SK-N-SH treated with all-trans-retinoic acid at 6 μM for 48 hours (cell line): ENCODE measurements around the gene CLCN7.

ENCODE experiments used
- ATAC-seq: fragments of 200-7000 bp; cut with Tn5 transposase; 3 replicates; pipeline ENCODE4 v1.9.1; 2020; ENCODE audit warnings: mild to moderate bottlenecking, moderate library complexity
- ARNTL ChIP-seq: fragments of 450-650 bp; formaldehyde crosslinking; IDR thresholded peaks from 2 replicates; pipeline ENCODE4 v1.5.0; 2020; ENCODE audit warnings: low read depth, mild to moderate bottlenecking, moderate library complexity, borderline replicate concordance
- BACH2 ChIP-seq: fragments of 250-450 bp; sonication (Bioruptor Pico); IDR thresholded peaks from 2 replicates; pipeline ENCODE4 v1.9.0; 2021; ENCODE audit warnings: mild to moderate bottlenecking, borderline replicate concordance
- CREB5 ChIP-seq: fragments of 250-450 bp; sonication (Bioruptor Pico); IDR thresholded peaks from 2 replicates; pipeline ENCODE4 v1.5.1; 2020; ENCODE audit warnings: low read depth, mild to moderate bottlenecking, moderate library complexity
- CSRNP3 ChIP-seq: fragments of 250-450 bp; sonication (Bioruptor Pico); IDR thresholded peaks from 2 replicates; pipeline ENCODE4 v1.5.1; 2021; ENCODE audit warnings: mild to moderate bottlenecking, moderate library complexity
- ESRRG ChIP-seq: fragments of 250-450 bp; sonication (Bioruptor Pico); IDR thresholded peaks from 2 replicates; pipeline ENCODE4 v1.6.1; 2021; ENCODE audit warnings: mild to moderate bottlenecking
- GLIS3 ChIP-seq: fragments of 250-450 bp; sonication (Bioruptor Pico); IDR thresholded peaks from 2 replicates; pipeline ENCODE4 v1.5.0; 2020; ENCODE audit warnings: mild to moderate bottlenecking, moderate library complexity
- ISL1 ChIP-seq: fragments of 250-450 bp; sonication (Bioruptor Pico); IDR thresholded peaks from 2 replicates; pipeline ENCODE4 v2.1.2; 2022; ENCODE audit warnings: mild to moderate bottlenecking, moderate library complexity
- OSR1 ChIP-seq: fragments of 250-450 bp; sonication (Bioruptor Pico); IDR thresholded peaks from 2 replicates; pipeline ENCODE4 v1.8.0; 2022; ENCODE audit warnings: moderate library complexity, mild to moderate bottlenecking, inconsistent platforms
- PATZ1 ChIP-seq: fragments of 250-450 bp; sonication (Bioruptor Pico); IDR thresholded peaks from 2 replicates; pipeline ENCODE4 v1.8.0; 2020; ENCODE audit warnings: mild to moderate bottlenecking, moderate library complexity, borderline replicate concordance
- POU6F1 ChIP-seq: fragments of 250-450 bp; sonication (Bioruptor Pico); IDR thresholded peaks from 2 replicates; pipeline ENCODE4 v1.8.0; 2021; ENCODE audit warnings: low read depth, mild to moderate bottlenecking, moderate library complexity, borderline replicate concordance
- PPARA ChIP-seq: fragments of 250-450 bp; sonication (Bioruptor Pico); IDR thresholded peaks from 2 replicates; pipeline ENCODE4 v1.5.0; 2020; ENCODE audit warnings: mild to moderate bottlenecking, borderline replicate concordance
- RARB ChIP-seq: fragments of 250-450 bp; sonication (Bioruptor Pico); IDR thresholded peaks from 2 replicates; pipeline ENCODE4 v1.8.0; 2021; ENCODE audit warnings: mild to moderate bottlenecking, moderate library complexity
- SNAI2 ChIP-seq: fragments of 250-450 bp; sonication (Bioruptor Pico); IDR thresholded peaks from 2 replicates; pipeline ENCODE4 v1.5.0; 2020; ENCODE audit warnings: mild to moderate bottlenecking, moderate library complexity
- TCF4 ChIP-seq: fragments of 250-450 bp; sonication (Bioruptor Pico); IDR thresholded peaks from 2 replicates; pipeline ENCODE4 v1.8.0; 2021; ENCODE audit warnings: mild to moderate bottlenecking, moderate library complexity, borderline replicate concordance
- TOX ChIP-seq: fragments of 250-450 bp; sonication (Bioruptor Pico); IDR thresholded peaks from 2 replicates; pipeline ENCODE4 v1.8.0; 2021; ENCODE audit warnings: mild to moderate bottlenecking, moderate library complexity, borderline replicate concordance
- TSHZ2 ChIP-seq: fragments of 250-450 bp; sonication (Bioruptor Pico); IDR thresholded peaks from 2 replicates; pipeline ENCODE4 v1.5.0; 2020; ENCODE audit warnings: mild to moderate bottlenecking, moderate library complexity
- ZC3H10 ChIP-seq: fragments of 250-450 bp; sonication (Bioruptor Pico); IDR thresholded peaks from 2 replicates; pipeline ENCODE4 v1.5.1; 2021; ENCODE audit warnings: mild to moderate bottlenecking, moderate library complexity
- ZFP30 ChIP-seq: fragments of 450-650 bp; formaldehyde crosslinking; IDR thresholded peaks from 2 replicates; pipeline ENCODE4 v1.5.0; 2022; ENCODE audit warnings: mild to moderate bottlenecking, moderate library complexity
- ZNF565 ChIP-seq: fragments of 450-650 bp; formaldehyde crosslinking; conservative IDR thresholded peaks from 2 replicates; pipeline ENCODE4 v1.5.0; 2020; ENCODE audit warnings: low read depth, mild to moderate bottlenecking, moderate library complexity
- ZNF8 ChIP-seq: fragments of 450-650 bp; formaldehyde crosslinking; IDR thresholded peaks from 2 replicates; pipeline ENCODE4 v1.5.0; 2020; ENCODE audit warnings: mild to moderate bottlenecking, moderate library complexity

CLCN7 gene

GRCh38 chr16:1489077-1489476, 14.2 kb upstream of the CLCN7 start:
- ATAC-seq: no peak
- TF ChIP-seq POU6F1 (no peak), TSHZ2 (CRISPR knock-in tag) (no peak), TCF4 (no peak), PPARA (CRISPR knock-in tag) (no peak), ZC3H10 (no peak), GLIS3 (CRISPR knock-in tag) (no peak), CSRNP3 (CRISPR knock-in tag) (no peak), ZNF8 (CRISPR knock-in tag) (no peak), ISL1 (CRISPR knock-in tag) (no peak)

GRCh38 chr16:1488619-1489018, 13.8 kb upstream of the CLCN7 start, which contains the start of gene PTX4:
Gene PTX4 (minus strand): TSS chr16:1488944. CDS start chr16:1488909, 35 bp downstream.
- ATAC-seq: no peak
- TF ChIP-seq ISL1 (CRISPR knock-in tag): no peak
- TF ChIP-seq ESRRG (CRISPR knock-in tag): no peak
- no peak for TF ChIP-seq ZC3H10
- TF ChIP-seq SNAI2 (CRISPR knock-in tag): no peak
- no peak for TF ChIP-seq CREB5
- no peak for TF ChIP-seq RARB (CRISPR knock-in tag)
- no peak for TF ChIP-seq TOX
- TF ChIP-seq PATZ1 (CRISPR knock-in tag): no peak
- no peak for TF ChIP-seq ZNF565 (CRISPR knock-in tag)
- TF ChIP-seq ARNTL (CRISPR knock-in tag): no peak
- TF ChIP-seq OSR1 (CRISPR knock-in tag): no peak
- TF ChIP-seq PPARA (CRISPR knock-in tag): no peak
- no peak for TF ChIP-seq CSRNP3 (CRISPR knock-in tag)

GRCh38 chr16:1488054-1488601, 13.3 kb upstream of the CLCN7 start:
- TF ChIP-seq GLIS3 (CRISPR knock-in tag) (no peak), ZC3H10 (no peak), PPARA (CRISPR knock-in tag) (no peak), ISL1 (CRISPR knock-in tag) (no peak), BACH2 (CRISPR knock-in tag) (no peak), ZFP30 (CRISPR knock-in tag) (no peak), SNAI2 (CRISPR knock-in tag) (no peak), CSRNP3 (CRISPR knock-in tag) (no peak), TCF4 (no peak), ARNTL (CRISPR knock-in tag) (no peak)
- no peak for ATAC-seq
